Keratinocyte (primary cell): ENCODE data around the gene CTNNA2. TPM values are rescaled to one million over a fixed set of nuclear protein-coding genes. Genes with fewer than 3 reads are reported as not detected.

ENCODE experiments used
- DNase-seq: peaks from one replicate; pipeline ENCODE4 v3.0.0-alpha.2; 2011; ENCODE audit warnings: low read depth, missing footprints, low spot score
- FAIRE-seq: peaks from 2 replicates; lab custom pipeline; 2011; peaks lifted over from hg19 to GRCh38; lab: Jason Lieb, UNC
- H2AFZ ChIP-seq: 2 replicates; pipeline ENCODE4 v1.6.0; 2012; ENCODE audit warnings: low read length, control low read depth, inconsistent platforms; ENCODE audit not compliant: control insufficient read depth
- H3K27ac ChIP-seq: 2 replicates; pipeline ENCODE4 v1.5.1; 2011; ENCODE audit warnings: low read length; ENCODE audit not compliant: control insufficient read depth, insufficient read depth
- H3K27me3 ChIP-seq: 3 replicates; pipeline ENCODE4 v1.6.0; 2011; ENCODE audit warnings: low read length; ENCODE audit not compliant: control insufficient read depth, insufficient read depth; ENCODE audit errors: extremely low read depth
- H3K36me3 ChIP-seq, 2 experiments: 2 replicates in 1 of 2; 3 replicates in 1 of 2; pipeline ENCODE4 v1.5.1; 2011; ENCODE audit warnings: low read length in 2 of 2, mild to moderate bottlenecking in 1 of 2; ENCODE audit not compliant: control insufficient read depth in 2 of 2, insufficient read depth in 2 of 2; ENCODE audit errors: extremely low read depth in 1 of 2
- H3K4me1 ChIP-seq: 3 replicates; pipeline ENCODE4 v1.5.1; 2011; ENCODE audit warnings: low read length; ENCODE audit not compliant: control insufficient read depth, insufficient read depth; ENCODE audit errors: extremely low read depth
- H3K4me2 ChIP-seq: 3 replicates; pipeline ENCODE4 v1.6.0; 2011; ENCODE audit warnings: low read depth, low read length; ENCODE audit not compliant: control insufficient read depth, insufficient read depth; ENCODE audit errors: extremely low read depth
- H3K4me3 ChIP-seq, 3 experiments: fragments of 200-600 bp in 1 of 3; sonication (generic) in 1 of 3; 2 replicates in 2 of 3; 3 replicates in 1 of 3; pipeline ENCODE4 v1.5.1; 2011 to 2016; ENCODE audit warnings: low read length in 3 of 3, mild to moderate bottlenecking in 3 of 3, control low read depth in 2 of 3, inconsistent platforms in 1 of 3, low read depth in 1 of 3, mixed read lengths in 1 of 3, mixed run types in 1 of 3, moderate library complexity in 1 of 3; ENCODE audit not compliant: control insufficient read depth in 2 of 3, insufficient read depth in 2 of 3; ENCODE audit errors: extremely low read depth in 1 of 3
- H3K79me2 ChIP-seq: 2 replicates; pipeline ENCODE4 v1.6.0; 2012; ENCODE audit warnings: low read length; ENCODE audit not compliant: control insufficient read depth, insufficient read depth
- H3K9ac ChIP-seq: 3 replicates; pipeline ENCODE4 v1.6.0; 2011; ENCODE audit warnings: low read length; ENCODE audit not compliant: control insufficient read depth, insufficient read depth; ENCODE audit errors: extremely low read depth
- H3K9me1 ChIP-seq: 3 replicates; pipeline ENCODE4 v1.6.0; 2011; ENCODE audit warnings: low read length; ENCODE audit not compliant: control insufficient read depth, insufficient read depth; ENCODE audit errors: extremely low read depth
- H3K9me3 ChIP-seq: 2 replicates; pipeline ENCODE4 v1.5.1; 2012; ENCODE audit warnings: low read depth, low read length; ENCODE audit not compliant: control insufficient read depth
- H4K20me1 ChIP-seq: 3 replicates; pipeline ENCODE4 v1.6.0; 2011; ENCODE audit warnings: low read length; ENCODE audit not compliant: control insufficient read depth, insufficient read depth; ENCODE audit errors: extremely low read depth
- CTCF ChIP-seq, 3 experiments: IDR thresholded peaks in 1 of 3; conservative IDR thresholded peaks in 1 of 3; optimal IDR thresholded peaks in 1 of 3; 2 replicates in 2 of 3; 3 replicates in 1 of 3; pipeline versions ENCODE3 to v1.5.1; 2011; ENCODE audit warnings: low read length in 3 of 3, mild to moderate bottlenecking in 3 of 3, moderate library complexity in 2 of 3, control low read depth in 1 of 3, inconsistent platforms in 1 of 3; ENCODE audit not compliant: insufficient read depth in 2 of 3; ENCODE audit errors: extremely low read depth in 1 of 3
- EZH2 ChIP-seq: IDR thresholded peaks from one replicate; pipeline ENCODE4 v1.6.1; 2012; ENCODE audit warnings: inconsistent platforms, mild to moderate bottlenecking, low read length, moderate library complexity
- dilution Hi-C: fragments of 300-500 bp; cut with MboI; formaldehyde crosslinking; loops from one replicate; pipeline ENCODE4 v1.7.0; 2020; ENCODE audit warnings: low sequenced_read_pairs; ENCODE audit not compliant: extremely low pct_ligation_motif_present
- polyA plus RNA-seq, 5 experiments: library from polyadenylated mRNA; depleted of rRNA in 3 of 5; stranded (reverse) in 3 of 5; stranded (forward) in 1 of 5; unstranded in 1 of 5; fragments of >200 nt; gene quantifications; 1 replicate in 1 of 5; 2 replicates in 3 of 5; 3 replicates in 1 of 5; pipeline versions ENCODE4 v1.2.1 to v1.2.3, GENCODE V29; 2011 to 2012; ENCODE audit warnings: missing spikeins in 2 of 5, low read depth in 1 of 5, low replicate concordance in 1 of 5

The CTNNA2 gene
- polyA plus RNA-seq, 1 donor (not counting 4 experiments of a cell fraction or from before 2014, with no cell fraction given) = not detected

DNA sequence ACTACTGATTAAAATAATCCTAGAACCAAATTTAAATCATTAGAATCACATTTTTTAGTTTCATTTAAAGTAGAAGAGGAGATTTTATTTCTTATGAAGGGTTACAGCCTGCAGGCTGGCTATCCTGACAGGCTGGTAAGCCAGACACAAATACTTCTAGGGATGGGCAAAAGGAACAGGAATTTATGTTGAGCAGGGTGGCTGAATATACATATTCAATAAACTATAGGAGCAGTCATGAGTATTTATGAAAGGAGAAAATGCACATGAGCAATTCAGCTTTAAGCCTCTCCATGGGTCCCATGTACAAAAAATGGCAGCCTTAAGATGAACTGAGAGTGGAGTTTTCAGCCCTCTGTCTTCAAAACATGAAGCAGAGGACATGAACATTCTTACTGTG is 182.4 kb downstream of the CTNNA2 start:
- H3K4me2 ChIP-seq = no peak overlapping the region
- H3K4me3 ChIP-seq = no peak overlapping the region
- H3K27me3 ChIP-seq = no peaks in the 10 kb centered on the region
- dilution Hi-C loops = no loop called here
- no peaks in the 10 kb centered on the region for H3K9me3 ChIP-seq
- no peak overlapping the region for H3K9ac ChIP-seq
- H4K20me1 ChIP-seq = no peaks in the 10 kb centered on the region
- H3K79me2 ChIP-seq = no peaks in the 10 kb centered on the region
- H3K9me1 ChIP-seq = no peaks in the 10 kb centered on the region
- no peak overlapping the region for H3K27ac ChIP-seq
- H3K4me1 ChIP-seq = no peaks in the 10 kb centered on the region
- TF ChIP-seq CTCF (optimal IDR thresholded peaks at IDR 0.05 in 1 of 3, IDR thresholded peaks at IDR 0.05 in 1 of 3, conservative IDR thresholded peaks at IDR 0.05 in 1 of 3; ENCODE audit: extremely low read depth in 1 of 3, insufficient read depth in 2 of 3, low read length in 3 of 3) (no peak), EZH2 (no peak)
- FAIRE-seq (no peak), DNase-seq (no peak)
- H3K36me3 ChIP-seq = no peaks in the 10 kb centered on the region
- no peak overlapping the region for H2AFZ ChIP-seq

DNA sequence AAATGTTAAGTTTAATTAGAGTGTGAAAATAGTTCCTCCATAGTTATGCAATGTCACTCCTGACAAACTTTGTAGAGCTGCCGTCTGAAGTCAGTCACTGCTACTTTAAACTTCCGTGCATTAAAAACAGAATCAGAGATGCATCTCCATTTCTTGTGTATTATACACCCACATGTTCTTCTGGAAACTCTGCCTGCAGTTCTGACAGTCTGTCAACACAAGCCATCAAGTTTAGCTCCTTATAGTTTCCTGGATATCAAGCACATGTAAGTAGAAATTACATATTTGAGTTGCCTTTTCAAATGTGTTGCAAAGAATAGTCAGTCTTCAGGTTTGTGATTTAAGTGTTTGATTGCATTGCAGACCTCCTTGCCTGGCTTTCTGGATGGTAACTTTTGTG is 184.3 kb downstream of the CTNNA2 start:
- no peak for FAIRE-seq
- no peaks in the 10 kb centered on the region for H4K20me1 ChIP-seq
- TF ChIP-seq EZH2 (no peak), CTCF (optimal IDR thresholded peaks at IDR 0.05 in 1 of 3, IDR thresholded peaks at IDR 0.05 in 1 of 3, conservative IDR thresholded peaks at IDR 0.05 in 1 of 3; ENCODE audit: extremely low read depth in 1 of 3, insufficient read depth in 2 of 3, low read length in 3 of 3) (no peak)

More for the DNA sequence above, 184.3 kb downstream of the CTNNA2 start:
- DNase-seq = no peak
- H3K4me3 ChIP-seq = no peak overlapping the region
- no peak overlapping the region for H3K9ac ChIP-seq
- no peak overlapping the region for H3K4me2 ChIP-seq
- H3K36me3 ChIP-seq = no peaks in the 10 kb centered on the region
- no peaks in the 10 kb centered on the region for H3K4me1 ChIP-seq
- no peaks in the 10 kb centered on the region for H3K9me3 ChIP-seq
- H3K79me2 ChIP-seq = no peaks in the 10 kb centered on the region
- no peak overlapping the region for H3K27ac ChIP-seq
- H3K9me1 ChIP-seq = no peaks in the 10 kb centered on the region
- no peaks in the 10 kb centered on the region for H3K27me3 ChIP-seq
- H2AFZ ChIP-seq = no peak overlapping the region
- dilution Hi-C loops = no loop called here
